Measurements from ENCODE around the gene TRIM9. TPM values are rescaled to one million over a fixed set of nuclear protein-coding genes. Genes with fewer than 3 reads are reported as not detected.

Gene TRIM9
- total RNA-seq, 2 donors from 2014 or later = 0.78 to 9.2 TPM

DNA sequence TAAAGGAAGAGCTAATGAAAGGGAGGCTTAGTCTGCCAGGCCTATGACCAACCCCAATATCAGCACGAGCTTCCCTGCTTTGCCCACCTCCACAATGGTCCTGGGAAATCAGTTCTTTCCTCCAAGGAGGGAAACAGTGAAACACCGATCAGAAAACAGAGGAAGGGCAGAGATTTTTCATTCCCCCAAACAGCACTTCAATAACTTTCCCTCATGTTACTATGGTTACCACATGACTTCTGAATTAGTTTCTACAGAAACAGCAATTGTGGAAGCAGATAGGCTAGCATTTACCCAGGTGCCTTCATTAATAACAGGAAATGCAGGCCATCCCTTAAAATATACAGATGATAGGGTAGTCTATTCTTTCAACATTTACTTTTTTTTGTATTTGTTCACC is 35.9 kb downstream of the TRIM9 start:
- 58 to 64% methylated on average over 2 of the region's 2 CpGs for WGBS, 2 donors

DNA sequence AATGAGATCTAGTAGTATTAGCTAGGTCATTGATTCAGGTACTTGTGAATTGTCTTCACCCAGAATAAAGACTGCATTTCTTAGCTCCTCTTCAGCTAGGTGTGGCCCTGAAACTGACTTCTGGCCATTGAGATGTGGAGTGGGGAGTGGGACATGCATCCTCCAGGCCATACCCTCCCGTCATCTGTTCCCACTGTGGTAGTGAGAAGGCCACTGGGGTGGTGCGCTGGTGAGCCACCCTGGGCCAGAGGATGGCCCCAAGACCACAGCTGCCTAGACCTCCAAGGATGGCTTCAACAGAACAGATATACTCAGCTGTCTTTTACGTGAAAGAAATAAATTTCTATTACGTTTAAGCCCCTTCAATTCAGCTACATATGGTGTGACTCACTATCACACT is 36.5 kb downstream of the TRIM9 start:
- 68 to 91% methylated on average over 4 of the region's 4 CpGs for WGBS, 2 donors
- H3K36me3 ChIP-seq (replicated peaks in 1 of 2; ENCODE audit: insufficient read depth in 1 of 2, low read depth in 2 of 2) = no peaks in the 10 kb centered on the region
- no peak for TF ChIP-seq CTCF (IDR thresholded peaks at IDR 0.05)
- no peak for TF ChIP-seq POLR2A (IDR thresholded peaks at IDR 0.05)
- no peaks in the 10 kb centered on the region for H3K9me3 ChIP-seq
- H3K4me3 ChIP-seq = no peak overlapping the region
- H3K4me1 ChIP-seq = no peaks in the 10 kb centered on the region
- intact Hi-C loops (cut with DNase I) = no loop called here
- DNase-seq = no peak
- no peak overlapping the region for H3K27ac ChIP-seq
- ATAC-seq = no peak
- H3K27me3 ChIP-seq = no peaks in the 10 kb centered on the region

More for the DNA sequence above, 35.9 kb downstream of the TRIM9 start:
- H3K27ac ChIP-seq = no peak overlapping the region
- ATAC-seq (no peak), DNase-seq (no peak)
- H3K27me3 ChIP-seq = no peaks in the 10 kb centered on the region
- H3K4me3 ChIP-seq = no peak overlapping the region
- TF ChIP-seq POLR2A (IDR thresholded peaks at IDR 0.05) (no peak), CTCF (IDR thresholded peaks at IDR 0.05) (no peak)
- H3K36me3 ChIP-seq (replicated peaks in 1 of 2; ENCODE audit: insufficient read depth in 1 of 2, low read depth in 2 of 2) = no peaks in the 10 kb centered on the region
- H3K4me1 ChIP-seq = no peaks in the 10 kb centered on the region
- no peaks in the 10 kb centered on the region for H3K9me3 ChIP-seq
- intact Hi-C loops (cut with DNase I) = no loop called here

DNA sequence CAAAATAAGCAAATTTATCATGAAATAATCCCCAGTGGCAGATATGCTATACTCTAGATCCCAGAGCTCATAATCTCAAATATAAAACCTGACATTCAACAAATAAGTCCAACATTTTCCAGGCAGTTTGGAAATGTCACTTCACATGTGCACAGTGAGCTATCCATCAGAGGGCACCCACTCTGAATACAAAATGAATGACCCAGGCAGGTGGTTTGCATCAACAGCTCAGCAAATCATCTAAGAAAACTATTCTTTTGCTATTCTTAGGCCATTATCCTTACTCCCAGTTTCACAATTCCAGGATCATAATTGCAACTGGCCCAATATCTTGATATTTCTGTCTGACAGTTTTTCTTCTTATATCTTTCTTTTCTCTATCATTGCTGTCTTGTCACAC is 38.5 kb downstream of the TRIM9 start:
- TF ChIP-seq POLR2A (IDR thresholded peaks at IDR 0.05) = no peak
- TF ChIP-seq CTCF (IDR thresholded peaks at IDR 0.05) = no peak
- no peak for ATAC-seq
- no peak for DNase-seq
- intact Hi-C loops (cut with DNase I) = no loop called here
- no peaks in the 10 kb centered on the region for H3K27me3 ChIP-seq
- H3K27ac ChIP-seq = no peak overlapping the region
- no peaks in the 10 kb centered on the region for H3K4me1 ChIP-seq
- no peaks in the 10 kb centered on the region for H3K9me3 ChIP-seq
- H3K36me3 ChIP-seq (replicated peaks in 1 of 2; ENCODE audit: insufficient read depth in 1 of 2, low read depth in 2 of 2) = no peaks in the 10 kb centered on the region
- no peak overlapping the region for H3K4me3 ChIP-seq

DNA sequence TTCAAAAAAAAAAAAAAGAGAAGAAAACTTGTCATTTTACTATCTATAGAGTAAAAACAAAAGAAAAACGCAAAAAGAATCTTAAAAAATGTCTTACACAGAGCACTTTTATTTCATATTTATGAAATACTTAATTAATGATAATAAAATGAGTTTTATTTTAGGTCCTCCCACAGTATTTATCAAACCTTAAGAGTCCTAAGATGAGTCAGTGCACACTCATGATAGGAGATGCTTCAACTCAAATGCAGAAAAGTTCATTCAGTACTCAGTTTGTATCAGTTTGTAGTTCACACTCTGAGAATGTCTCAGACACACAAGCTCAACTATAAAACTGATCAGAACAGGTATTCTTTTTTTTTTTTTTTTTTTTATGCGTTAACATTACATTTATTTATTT is 41.7 kb downstream of the TRIM9 start:
- no peak overlapping the region for H3K4me3 ChIP-seq
- no peaks in the 10 kb centered on the region for H3K9me3 ChIP-seq
- no peaks in the 10 kb centered on the region for H3K36me3 ChIP-seq (replicated peaks in 1 of 2; ENCODE audit: insufficient read depth in 1 of 2, low read depth in 2 of 2)
- intact Hi-C loops (cut with DNase I) = no loop called here
- 73 to 87% methylated on average over 2 of the region's 2 CpGs for WGBS, 2 donors
- H3K27me3 ChIP-seq = no peaks in the 10 kb centered on the region
- TF ChIP-seq POLR2A (IDR thresholded peaks at IDR 0.05) (no peak), CTCF (IDR thresholded peaks at IDR 0.05) (no peak)
- ATAC-seq (no peak), DNase-seq (no peak)
- no peak overlapping the region for H3K27ac ChIP-seq
- no peaks in the 10 kb centered on the region for H3K4me1 ChIP-seq

DNA sequence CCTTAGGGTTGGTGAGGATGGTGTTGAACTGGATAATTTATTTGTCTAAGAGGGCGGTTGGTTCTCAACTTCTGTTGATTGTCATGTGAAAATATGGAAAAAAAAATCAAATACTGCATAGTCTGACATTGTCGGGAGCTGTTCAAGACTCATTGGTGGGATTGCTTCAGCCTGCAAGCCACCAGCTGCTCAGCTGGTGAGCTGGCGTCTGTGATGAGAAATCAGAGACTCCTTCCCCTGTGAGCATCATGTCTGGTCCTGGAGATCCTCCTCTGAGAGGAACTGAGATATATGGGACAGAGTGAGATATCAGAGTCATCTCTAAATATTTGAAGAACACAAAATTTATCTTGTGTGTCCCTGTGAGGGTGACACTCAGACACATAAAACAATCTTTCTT is 49.9 kb downstream of the TRIM9 start:
- intact Hi-C loops (cut with DNase I) = no loop called here
- Histone ChIP-seq H3K4me1 (no peaks in the 10 kb centered on the region), H3K27ac (no peak overlapping the region), H3K4me3 (no peak overlapping the region), H3K27me3 (no peaks in the 10 kb centered on the region), H3K36me3 (replicated peaks in 1 of 2; ENCODE audit: insufficient read depth in 1 of 2, low read depth in 2 of 2) (no peaks in the 10 kb centered on the region), H3K9me3 (no peaks in the 10 kb centered on the region)
- no peak for ATAC-seq
- TF ChIP-seq CTCF (IDR thresholded peaks at IDR 0.05) = no peak
- no peak for TF ChIP-seq POLR2A (IDR thresholded peaks at IDR 0.05)
- no peak for DNase-seq
- WGBS, 2 donors = 63 to 77% methylated on average over 3 of the region's 3 CpGs
